ENCODE data around the gene ADGRA1. TPM values are rescaled to one million over a fixed set of nuclear protein-coding genes. Genes with fewer than 3 reads are reported as not detected.

ADGRA1 gene
- total RNA-seq, 1 experiment from 2014 or later = not detected

DNA sequence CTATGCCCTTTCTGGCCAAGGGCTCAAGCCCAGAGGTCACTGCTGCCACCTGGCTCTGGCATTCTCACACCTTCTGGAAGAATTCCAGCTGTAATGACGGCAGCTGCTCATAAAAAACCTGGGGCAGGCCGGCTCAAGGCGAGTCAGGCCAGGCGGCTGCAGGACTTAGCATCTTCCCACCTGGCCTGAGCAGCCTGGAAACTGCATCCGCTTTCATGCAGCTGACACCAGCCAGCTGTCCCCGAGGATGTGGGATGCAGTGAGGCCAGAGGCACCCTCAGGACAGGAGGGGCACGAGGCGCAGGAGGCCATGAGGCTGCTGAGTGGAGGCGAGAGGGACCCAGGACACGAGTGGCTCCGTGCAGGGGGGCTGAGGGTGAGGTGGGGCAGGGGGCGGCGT lies 47.5 kb upstream of the ADGRA1 start:
- Mint-ChIP-seq H3K27ac (ENCODE audit: low read depth, unreplicated experiment) (no peak overlapping the region), H3K4me1 (ENCODE audit: insufficient read depth, unreplicated experiment) (no peaks in the 10 kb centered on the region), H3K36me3 (ENCODE audit: insufficient read depth, unreplicated experiment) (no peaks in the 10 kb centered on the region), H3K9me3 (ENCODE audit: unreplicated experiment) (no peaks in the 10 kb centered on the region), H3K4me3 (ENCODE audit: unreplicated experiment) (no peak overlapping the region), H3K27me3 (ENCODE audit: insufficient read depth, unreplicated experiment) (peaks cover 7% of the 10 kb centered on the region)
- DNase-seq (ENCODE audit: unreplicated experiment) = no peak
- CTCF ChIA-PET = no interaction called here
- intact Hi-C loops (cut with micrococcal nuclease) = no loop called here
- BruUV-seq (replicated peaks) = no TSS peak
- POLR2A ChIA-PET = no interaction called here
- TF ChIP-seq, protein P1, sequence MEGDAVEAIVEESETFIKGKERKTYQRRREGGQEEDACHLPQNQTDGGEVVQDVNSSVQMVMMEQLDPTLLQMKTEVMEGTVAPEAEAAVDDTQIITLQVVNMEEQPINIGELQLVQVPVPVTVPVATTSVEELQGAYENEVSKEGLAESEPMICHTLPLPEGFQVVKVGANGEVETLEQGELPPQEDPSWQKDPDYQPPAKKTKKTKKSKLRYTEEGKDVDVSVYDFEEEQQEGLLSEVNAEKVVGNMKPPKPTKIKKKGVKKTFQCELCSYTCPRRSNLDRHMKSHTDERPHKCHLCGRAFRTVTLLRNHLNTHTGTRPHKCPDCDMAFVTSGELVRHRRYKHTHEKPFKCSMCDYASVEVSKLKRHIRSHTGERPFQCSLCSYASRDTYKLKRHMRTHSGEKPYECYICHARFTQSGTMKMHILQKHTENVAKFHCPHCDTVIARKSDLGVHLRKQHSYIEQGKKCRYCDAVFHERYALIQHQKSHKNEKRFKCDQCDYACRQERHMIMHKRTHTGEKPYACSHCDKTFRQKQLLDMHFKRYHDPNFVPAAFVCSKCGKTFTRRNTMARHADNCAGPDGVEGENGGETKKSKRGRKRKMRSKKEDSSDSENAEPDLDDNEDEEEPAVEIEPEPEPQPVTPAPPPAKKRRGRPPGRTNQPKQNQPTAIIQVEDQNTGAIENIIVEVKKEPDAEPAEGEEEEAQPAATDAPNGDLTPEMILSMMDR (IDR thresholded peaks at IDR 0.05; ENCODE audit: unreplicated experiment) = no peak

DNA sequence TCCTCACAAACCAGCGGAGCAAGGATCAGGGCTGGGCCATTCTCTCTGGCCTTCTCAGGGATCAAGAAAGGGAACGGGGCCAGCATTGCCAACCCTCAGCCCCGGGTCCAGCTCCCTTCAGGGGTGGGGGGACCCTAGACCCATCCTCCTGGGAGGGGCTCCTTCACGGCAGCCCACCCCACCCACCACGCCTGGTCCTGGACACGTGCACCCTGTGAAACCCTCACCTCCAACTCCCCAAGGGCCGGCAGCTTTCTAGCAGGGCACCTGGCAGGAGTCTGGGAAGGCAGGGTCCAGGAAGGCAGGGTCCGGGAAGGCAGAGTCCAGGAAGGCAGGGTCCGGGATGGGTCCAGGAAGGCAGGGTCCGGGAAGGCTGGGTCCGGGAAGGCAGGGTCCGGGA lies 46.6 kb upstream of the ADGRA1 start:
- Mint-ChIP-seq H3K27me3 (ENCODE audit: insufficient read depth, unreplicated experiment) (no peaks in the 10 kb centered on the region), H3K9me3 (ENCODE audit: unreplicated experiment) (no peaks in the 10 kb centered on the region), H3K36me3 (ENCODE audit: insufficient read depth, unreplicated experiment) (no peaks in the 10 kb centered on the region), H3K27ac (ENCODE audit: low read depth, unreplicated experiment) (no peak overlapping the region), H3K4me1 (ENCODE audit: insufficient read depth, unreplicated experiment) (no peaks in the 10 kb centered on the region), H3K4me3 (ENCODE audit: unreplicated experiment) (no peak overlapping the region)
- DNase-seq (ENCODE audit: unreplicated experiment) = no peak
- no TSS peak for BruUV-seq (replicated peaks)
- TF ChIP-seq, protein P1 (IDR thresholded peaks at IDR 0.05; ENCODE audit: unreplicated experiment) = no peak
- POLR2A ChIA-PET = no interaction called here
- intact Hi-C loops (cut with micrococcal nuclease) = no loop called here
- CTCF ChIA-PET = interaction anchor here (0.7 kb wide), 1 partner anchor 9 kb away, joined by 3 read pairs; no protein-coding TSS in a partner anchor

DNA sequence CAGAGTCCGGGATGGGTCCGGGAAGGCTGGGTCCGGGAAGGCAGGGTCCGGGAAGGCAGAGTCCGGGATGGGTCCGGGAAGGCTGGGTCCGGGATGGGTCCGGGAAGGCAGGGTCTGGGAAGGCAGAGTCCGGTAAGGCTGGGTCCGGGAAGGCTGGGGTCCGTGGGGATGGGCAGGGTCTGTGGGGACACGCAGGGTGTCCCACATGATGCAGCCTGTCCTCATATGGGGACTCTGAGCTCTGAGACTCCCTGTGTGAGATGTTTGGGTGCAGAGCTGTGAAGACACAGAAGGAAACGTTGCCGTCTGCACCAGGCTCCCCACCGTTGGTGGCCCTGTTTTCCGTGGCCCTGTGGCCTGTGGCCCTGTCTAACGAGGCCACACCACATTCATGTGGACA lies 45.7 kb upstream of the ADGRA1 start:
- intact Hi-C loops (cut with micrococcal nuclease) = no loop called here
- no peak overlapping the region for H3K4me3 Mint-ChIP-seq (ENCODE audit: unreplicated experiment)
- ChIA-PET CTCF (interaction anchor here (0.6 kb wide), 1 partner anchor 222 kb away, joined by 3 read pairs; no protein-coding TSS in a partner anchor), POLR2A (no interaction called here)
- H3K9me3 Mint-ChIP-seq (ENCODE audit: unreplicated experiment) = no peaks in the 10 kb centered on the region
- H3K27me3 Mint-ChIP-seq (ENCODE audit: insufficient read depth, unreplicated experiment) = no peaks in the 10 kb centered on the region
- DNase-seq (ENCODE audit: unreplicated experiment) = no peak
- BruUV-seq (replicated peaks) = no TSS peak
- no peaks in the 10 kb centered on the region for H3K4me1 Mint-ChIP-seq (ENCODE audit: insufficient read depth, unreplicated experiment)
- no peaks in the 10 kb centered on the region for H3K36me3 Mint-ChIP-seq (ENCODE audit: insufficient read depth, unreplicated experiment)
- TF ChIP-seq, protein P1 (IDR thresholded peaks at IDR 0.05; ENCODE audit: unreplicated experiment) = no peak
- no peak overlapping the region for H3K27ac Mint-ChIP-seq (ENCODE audit: low read depth, unreplicated experiment)

DNA sequence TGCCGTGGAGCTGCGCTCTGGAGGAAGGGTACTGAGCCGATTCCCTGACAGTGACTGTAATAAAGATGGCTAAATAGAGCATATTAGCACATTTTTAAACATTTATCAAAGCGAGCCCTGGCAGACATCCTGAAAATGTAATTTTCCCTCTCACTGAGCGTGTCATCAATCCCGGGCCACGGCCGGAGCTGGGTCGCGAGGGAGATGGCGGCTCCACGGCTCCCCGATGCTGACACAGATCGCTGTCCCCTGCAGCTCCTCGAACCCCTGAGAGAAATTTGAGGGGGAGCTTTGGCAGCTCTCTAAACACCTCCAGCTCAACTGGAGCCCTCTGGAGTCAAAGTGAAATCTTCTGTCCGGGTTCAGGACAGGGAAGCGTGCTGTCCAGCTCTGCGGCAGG lies 44.9 kb upstream of the ADGRA1 start:
- H3K36me3 Mint-ChIP-seq (ENCODE audit: insufficient read depth, unreplicated experiment) = no peaks in the 10 kb centered on the region
- DNase-seq (ENCODE audit: unreplicated experiment) = no peak
- H3K4me1 Mint-ChIP-seq (ENCODE audit: insufficient read depth, unreplicated experiment) = no peaks in the 10 kb centered on the region
- no peak overlapping the region for H3K27ac Mint-ChIP-seq (ENCODE audit: low read depth, unreplicated experiment)
- ChIA-PET POLR2A (no interaction called here), CTCF (interaction anchor here (0.6 to 0.7 kb wide), 2 partner anchors 105 to 223 kb away, joined by 3 read pairs; no protein-coding TSS in a partner anchor)
- no peaks in the 10 kb centered on the region for H3K9me3 Mint-ChIP-seq (ENCODE audit: unreplicated experiment)
- intact Hi-C loops (cut with micrococcal nuclease) = no loop called here
- no peak overlapping the region for H3K4me3 Mint-ChIP-seq (ENCODE audit: unreplicated experiment)
- H3K27me3 Mint-ChIP-seq (ENCODE audit: insufficient read depth, unreplicated experiment) = no peaks in the 10 kb centered on the region
- BruUV-seq (replicated peaks) = no TSS peak
- TF ChIP-seq, protein P1 (IDR thresholded peaks at IDR 0.05; ENCODE audit: unreplicated experiment) = no peak
